ENCODE measurements around the gene POU2F2.
A peak's percentile ranks its signal among the peaks of the same experiment; 100 is the strongest.

Gene POU2F2

GRCh38 chr19:42129399-42130253, 2.6 kb downstream of the POU2F2 start:
- intact Hi-C loops (cut with DNase I): no loop called here
- DNase-seq: peak in 5 of 10 donors; percentile 17 to 83 (median 41)

- DNase-seq: peak in 1 of 10 donors; percentile 49
- intact Hi-C loops (cut with DNase I): no loop called here
Measured at GRCh38 chr19:42126574-42126973, 5.7 kb downstream of the POU2F2 start.

GRCh38 chr19:42125536-42125935, 6.7 kb downstream of the POU2F2 start:
- DNase-seq: peak in 1 of 10 donors; percentile 41
- intact Hi-C loops (cut with DNase I): no loop called here

- DNase-seq: peak in 1 of 10 donors; percentile 24
- intact Hi-C loops (cut with DNase I): no loop called here
Measured at GRCh38 chr19:42124386-42124901, 7.8 kb downstream of the POU2F2 start.

GRCh38 chr19:42123765-42124164, 8.5 kb downstream of the POU2F2 start:
- DNase-seq: no peak
- intact Hi-C loops (cut with DNase I): no loop called here

GRCh38 chr19:42122691-42123607, 9.3 kb downstream of the POU2F2 start:
- intact Hi-C loops (cut with DNase I): no loop called here

GRCh38 chr19:42121656-42122069, 10.6 kb downstream of the POU2F2 start:
- intact Hi-C loops (cut with DNase I): no loop called here
- peak in 5 of 10 donors; percentile 30 to 88 (median 32) for DNase-seq

More at GRCh38 chr19:42122691-42123607, 9.3 kb downstream of the POU2F2 start:
- peak in 2 of 10 donors; percentile 35 to 67 for DNase-seq

GRCh38 chr19:42121036-42121621, 11.1 kb downstream of the POU2F2 start:
- intact Hi-C loops (cut with DNase I): no loop called here
- DNase-seq: peak in 2 of 10 donors; percentile 24 to 41

- intact Hi-C loops (cut with DNase I): no loop called here
- peak in 2 of 10 donors; percentile 2 to 4 for DNase-seq
Measured at GRCh38 chr19:42120276-42120980, 11.8 kb downstream of the POU2F2 start.

GRCh38 chr19:42117076-42117475, 15.2 kb downstream of the POU2F2 start:
- intact Hi-C loops (cut with DNase I): no loop called here
- DNase-seq: peak in 2 of 10 donors; percentile 46 to 49

- peak in 1 of 10 donors; percentile 72 for DNase-seq
- intact Hi-C loops (cut with DNase I): no loop called here
Measured at GRCh38 chr19:42116308-42117075, 15.8 kb downstream of the POU2F2 start.

- DNase-seq: peak in 1 of 10 donors; percentile 40
- intact Hi-C loops (cut with DNase I): no loop called here
Measured at GRCh38 chr19:42115705-42116104, 16.5 kb downstream of the POU2F2 start.

GRCh38 chr19:42115219-42115618, 17.0 kb downstream of the POU2F2 start:
- intact Hi-C loops (cut with DNase I): no loop called here
- peak in 1 of 10 donors; percentile 29 for DNase-seq

GRCh38 chr19:42114412-42114811, 17.8 kb downstream of the POU2F2 start:
- DNase-seq: peak in 1 of 10 donors; percentile 45
- intact Hi-C loops (cut with DNase I): no loop called here

- DNase-seq: peak in 1 of 10 donors; percentile 27
- intact Hi-C loops (cut with DNase I): no loop called here
Measured at GRCh38 chr19:42113641-42114348, 18.5 kb downstream of the POU2F2 start.

GRCh38 chr19:42111811-42112210, 20.4 kb downstream of the POU2F2 start:
- intact Hi-C loops (cut with DNase I): no loop called here
- DNase-seq: no peak

GRCh38 chr19:42111384-42111783, 20.9 kb downstream of the POU2F2 start:
- DNase-seq: peak in 1 of 10 donors; percentile 1
- intact Hi-C loops (cut with DNase I): no loop called here

GRCh38 chr19:42110658-42111057, 21.6 kb downstream of the POU2F2 start:
- intact Hi-C loops (cut with DNase I): no loop called here
- DNase-seq: no peak

All from posterior cingulate gyrus (tissue), 11 donors.